H1 (cell line): ENCODE data around the gene APOA1.

Experiments used
- BRCA1 ChIP-seq: IDR thresholded peaks from 2 replicates; pipeline ENCODE4 v1.6.1; 2012; ENCODE audit warnings: low read depth, low read length, improper control_type of control experiment
- EGR1 ChIP-seq: IDR thresholded peaks from 2 replicates; pipeline ENCODE4 v1.6.1; 2011; ENCODE audit warnings: low read depth, low read length, borderline replicate concordance
- EP300 ChIP-seq, 2 experiments: IDR thresholded peaks; 1 replicate in 1 of 2; 2 replicates in 1 of 2; pipeline ENCODE4 v1.6.1; 2011 to 2012; ENCODE audit warnings: low read depth in 2 of 2, low read length in 2 of 2, mild to moderate bottlenecking in 2 of 2, borderline replicate concordance in 1 of 2, inconsistent platforms in 1 of 2, moderate library complexity in 1 of 2
- EZH2 ChIP-seq: fragments of 200-600 bp; sonication (generic); IDR thresholded peaks from 2 replicates; pipeline ENCODE4 v1.7.1; 2012; ENCODE audit warnings: low read depth, mild to moderate bottlenecking, moderate library complexity, low read length, inconsistent platforms; ENCODE audit not compliant: severe bottlenecking
- TF ChIP-seq, protein P1 (sequence below), 3 experiments: IDR thresholded peaks; 1 replicate in 2 of 3; 2 replicates in 1 of 3; pipeline versions ENCODE4 v1.5.1 to v1.6.1; 2011; ENCODE audit warnings: low read length in 3 of 3, mild to moderate bottlenecking in 3 of 3, inconsistent platforms in 2 of 3, low read depth in 1 of 3, moderate library complexity in 1 of 3; ENCODE audit not compliant: insufficient read depth in 1 of 3; ENCODE audit errors: control extremely low read depth in 1 of 3

- TF ChIP-seq, protein P1, sequence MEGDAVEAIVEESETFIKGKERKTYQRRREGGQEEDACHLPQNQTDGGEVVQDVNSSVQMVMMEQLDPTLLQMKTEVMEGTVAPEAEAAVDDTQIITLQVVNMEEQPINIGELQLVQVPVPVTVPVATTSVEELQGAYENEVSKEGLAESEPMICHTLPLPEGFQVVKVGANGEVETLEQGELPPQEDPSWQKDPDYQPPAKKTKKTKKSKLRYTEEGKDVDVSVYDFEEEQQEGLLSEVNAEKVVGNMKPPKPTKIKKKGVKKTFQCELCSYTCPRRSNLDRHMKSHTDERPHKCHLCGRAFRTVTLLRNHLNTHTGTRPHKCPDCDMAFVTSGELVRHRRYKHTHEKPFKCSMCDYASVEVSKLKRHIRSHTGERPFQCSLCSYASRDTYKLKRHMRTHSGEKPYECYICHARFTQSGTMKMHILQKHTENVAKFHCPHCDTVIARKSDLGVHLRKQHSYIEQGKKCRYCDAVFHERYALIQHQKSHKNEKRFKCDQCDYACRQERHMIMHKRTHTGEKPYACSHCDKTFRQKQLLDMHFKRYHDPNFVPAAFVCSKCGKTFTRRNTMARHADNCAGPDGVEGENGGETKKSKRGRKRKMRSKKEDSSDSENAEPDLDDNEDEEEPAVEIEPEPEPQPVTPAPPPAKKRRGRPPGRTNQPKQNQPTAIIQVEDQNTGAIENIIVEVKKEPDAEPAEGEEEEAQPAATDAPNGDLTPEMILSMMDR (IDR thresholded peaks at IDR 0.05; ENCODE audit: control extremely low read depth in 1 of 3, insufficient read depth in 1 of 3, low read depth in 1 of 3, low read length in 3 of 3): no peak
- TF ChIP-seq EZH2 (no peak), EGR1 (no peak), BRCA1 (no peak), EP300 (IDR thresholded peaks at IDR 0.05; ENCODE audit: borderline replicate concordance in 1 of 2, low read depth in 2 of 2, low read length in 2 of 2) (no peak)
These were observed 16.1 kb upstream of the APOA1 start for GRCh38 chr11:116853461-116854073.
